Cortex of kidney (tissue), 1 donor: ENCODE data around the gene HNF1B.

ENCODE experiments used
- DNase-seq: peaks from one replicate; lab custom pipeline; 2025; lab: John Stamatoyannopoulos, UW

Gene HNF1B

DNA sequence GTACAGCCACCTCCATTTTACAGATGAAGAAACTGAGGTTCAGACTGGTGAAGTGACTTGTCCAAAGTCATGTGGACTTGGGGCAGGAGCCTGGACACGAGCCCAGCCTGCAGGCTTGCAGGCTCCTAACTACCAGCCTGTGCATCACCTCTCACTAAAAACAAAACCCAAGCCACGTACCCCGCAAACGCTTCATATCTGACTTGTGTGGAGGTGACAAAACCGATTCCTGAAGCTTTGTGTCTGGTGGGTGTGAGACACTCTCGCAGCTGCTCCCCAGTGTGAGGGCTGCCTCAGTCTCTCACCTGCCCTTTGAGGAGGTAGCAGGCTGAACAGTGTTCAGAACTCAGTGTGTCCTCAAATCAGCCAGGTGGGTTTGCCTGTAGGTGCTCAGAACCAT is 8.4 kb downstream of the HNF1B start:
- no peak for DNase-seq

DNA sequence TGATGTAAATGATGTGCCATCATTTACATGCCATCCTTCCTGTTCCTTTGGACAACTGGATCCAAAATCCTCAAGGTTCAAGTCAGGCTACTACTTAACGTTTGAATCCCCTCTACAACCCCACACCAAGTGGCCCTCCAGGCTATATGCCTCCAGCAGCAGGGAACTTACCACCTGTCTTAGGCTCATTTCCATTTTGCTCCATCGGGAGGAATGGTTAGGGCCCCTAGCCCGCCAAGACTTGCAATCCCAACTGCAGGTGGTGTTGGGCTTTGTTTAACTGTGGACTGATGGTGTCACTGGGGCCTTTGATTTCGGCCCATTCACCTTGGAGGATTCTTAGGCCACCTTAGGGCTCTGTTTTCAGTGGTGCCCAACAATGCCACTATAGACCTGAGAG is 9.7 kb downstream of the HNF1B start:
- no peak for DNase-seq

DNA sequence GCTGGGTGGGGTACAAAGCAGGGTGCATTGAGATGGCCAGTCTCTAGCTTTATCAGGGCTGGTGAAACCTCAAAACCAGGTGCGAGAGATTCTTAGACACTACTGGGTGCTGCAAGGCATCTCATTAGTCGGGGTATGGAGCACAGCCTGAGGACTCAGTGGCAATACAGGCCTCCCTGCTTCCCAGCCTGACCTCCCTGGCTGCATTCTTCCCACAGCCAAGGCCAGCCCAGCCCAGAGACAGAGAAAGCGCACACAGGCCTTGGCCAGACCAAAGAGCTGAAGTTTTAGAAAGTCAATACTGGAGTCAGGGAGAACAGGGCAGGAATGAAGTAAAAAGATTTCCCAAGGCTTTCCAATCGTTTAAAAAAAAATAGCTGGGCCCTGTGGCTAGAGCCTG is 12.5 kb downstream of the HNF1B start:
- DNase-seq, result no peak

DNA sequence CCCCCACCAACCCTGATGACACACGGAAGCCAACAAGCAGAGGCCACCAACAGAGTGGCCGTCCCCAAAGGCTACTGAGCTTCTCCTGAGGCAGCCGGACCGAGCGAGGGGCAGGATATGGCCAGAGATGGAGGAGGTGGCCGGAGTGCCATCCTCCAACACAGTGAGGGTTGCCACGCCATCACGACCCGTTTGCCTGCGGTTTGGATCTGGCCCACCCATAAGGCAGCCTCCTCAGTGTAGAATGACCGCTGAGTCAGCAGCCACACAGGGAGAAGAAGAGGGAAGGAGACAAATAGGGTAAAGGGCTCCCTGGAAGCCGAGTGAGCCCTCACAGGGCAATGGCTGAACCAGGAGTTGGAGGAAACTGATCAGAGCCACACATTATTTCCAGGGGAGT is 13.8 kb downstream of the HNF1B start:
- no peak for DNase-seq

DNA sequence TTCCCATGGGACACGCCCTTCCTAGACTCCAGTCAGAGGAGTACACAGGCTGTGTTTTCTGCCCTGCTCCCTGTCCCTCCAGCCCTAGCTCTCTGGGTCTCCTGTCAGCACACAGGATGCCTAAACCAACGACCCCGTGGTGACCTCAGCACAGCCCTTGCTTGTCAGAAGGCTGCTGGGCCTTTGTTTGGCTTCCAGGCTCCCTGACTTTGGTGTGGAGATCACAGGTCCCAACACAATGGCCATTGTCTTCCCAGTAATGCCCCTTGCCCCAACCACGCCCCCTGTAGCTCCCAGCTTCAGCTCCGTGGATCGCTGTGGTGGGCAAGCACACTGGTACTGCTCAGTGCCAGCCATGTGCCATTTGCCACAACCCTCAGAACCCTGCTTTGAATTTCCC is 15.0 kb downstream of the HNF1B start:
- DNase-seq, result no peak

DNA sequence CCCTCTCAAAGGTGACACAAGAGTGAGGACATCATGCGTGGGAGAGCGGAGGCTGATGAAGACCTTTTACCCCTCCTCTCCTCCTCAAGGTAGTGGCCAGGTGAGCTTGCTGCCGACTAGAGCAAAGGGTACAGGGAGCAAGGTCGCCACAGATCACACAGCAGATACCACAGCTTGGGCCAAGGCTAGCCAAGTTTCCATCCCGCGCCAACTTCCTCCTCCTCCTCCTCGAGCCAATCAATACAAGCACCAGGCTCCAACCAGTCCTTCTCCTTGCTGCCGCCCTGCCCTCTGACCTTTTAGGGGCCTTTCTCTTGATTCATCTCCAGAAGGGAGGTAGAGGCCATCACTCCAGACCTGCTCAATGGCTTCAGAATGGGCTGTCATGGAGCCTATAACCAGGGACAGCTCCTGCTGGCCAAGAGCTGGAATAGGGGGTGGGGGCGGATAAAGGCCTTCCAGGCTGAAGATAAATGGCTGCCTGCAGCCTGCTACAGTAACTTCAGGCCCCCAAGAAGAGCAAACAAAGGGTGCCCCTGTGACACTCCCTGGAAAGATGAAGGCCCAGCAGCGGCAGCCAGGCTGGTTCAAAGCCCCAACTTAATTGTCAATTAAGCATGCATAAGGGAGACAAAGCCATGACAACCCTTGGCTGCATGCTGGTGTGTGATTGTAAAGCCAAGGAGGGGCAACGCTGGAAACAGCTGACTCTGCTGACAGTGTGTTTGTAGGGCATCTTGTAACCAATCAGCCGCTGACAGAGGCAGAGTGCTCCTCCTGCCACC is 17.8 kb downstream of the HNF1B start:
- no peak for DNase-seq

DNA sequence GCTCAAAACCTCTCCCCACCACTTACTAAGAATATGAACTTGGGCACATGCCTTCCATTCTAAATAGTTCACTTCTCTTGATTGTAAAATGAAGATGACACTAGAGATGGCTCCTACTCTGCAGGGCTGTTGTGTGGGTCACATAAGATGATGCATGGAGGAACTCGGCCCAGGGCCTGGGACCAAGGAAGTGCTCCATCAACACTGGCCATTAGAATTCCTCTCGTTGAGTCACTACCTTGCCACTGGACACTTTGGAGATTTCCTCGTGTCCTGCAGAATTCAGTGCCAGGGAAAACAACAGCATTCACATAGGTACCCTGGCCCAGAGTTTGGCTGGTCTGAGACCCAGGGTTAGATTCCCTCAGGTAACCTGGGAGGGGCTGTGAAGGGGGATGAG is 18.6 kb downstream of the HNF1B start:
- DNase-seq, result no peak

DNA sequence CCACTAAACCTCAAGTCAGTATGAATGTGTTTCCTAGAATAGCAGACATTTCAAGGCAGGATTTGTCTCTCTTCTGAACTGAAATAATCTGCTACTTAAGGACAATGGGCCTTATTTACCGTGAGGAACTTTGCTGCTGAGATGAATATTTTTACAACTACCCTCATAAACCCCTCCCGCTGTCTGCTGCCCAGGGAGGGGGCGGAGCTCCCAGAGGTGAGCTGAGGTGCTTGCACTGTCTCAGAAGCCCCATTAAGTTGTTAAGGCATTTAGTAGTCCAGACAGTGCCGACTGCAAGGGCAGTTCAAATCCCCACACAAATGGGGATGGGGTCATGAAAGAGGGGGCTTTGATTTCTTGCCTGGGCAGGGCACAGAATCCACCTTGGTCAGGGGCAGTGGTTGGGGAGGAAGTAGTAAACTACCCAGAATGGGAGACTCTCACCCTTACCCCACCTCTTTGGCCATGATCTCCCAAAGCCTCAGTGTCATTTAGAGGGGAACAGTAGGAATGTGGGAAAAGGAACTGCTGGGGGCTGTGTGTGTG is 19.2 kb downstream of the HNF1B start:
- no peak for DNase-seq

DNA sequence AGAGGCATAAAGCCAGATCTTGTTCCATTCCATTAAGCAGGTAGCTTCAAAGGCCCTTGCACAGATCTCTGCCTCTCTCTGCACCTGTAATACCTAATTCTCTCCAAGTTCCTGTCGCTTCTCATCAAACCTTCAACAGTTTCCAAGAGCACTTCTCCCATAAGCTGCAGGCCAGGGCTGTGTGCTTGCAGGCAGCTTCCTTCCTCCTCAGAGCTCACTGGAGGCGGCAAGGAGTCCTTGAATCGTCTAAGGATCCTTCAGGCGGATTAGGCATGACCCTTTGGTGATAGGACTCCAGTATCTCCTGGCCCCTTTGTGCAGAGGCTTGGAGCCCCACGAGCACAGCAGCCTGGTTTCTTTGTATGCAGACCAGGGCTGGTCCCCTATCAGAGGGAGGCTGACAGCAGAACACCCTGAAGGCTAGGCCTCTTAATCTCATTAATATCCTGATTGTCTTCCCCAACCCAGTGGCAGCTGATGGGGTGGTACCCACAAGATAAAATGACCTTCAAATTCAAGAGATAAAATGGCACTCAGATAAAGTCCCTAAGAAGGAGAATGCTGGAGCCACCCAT is 19.8 kb downstream of the HNF1B start:
- no peak for DNase-seq

DNA sequence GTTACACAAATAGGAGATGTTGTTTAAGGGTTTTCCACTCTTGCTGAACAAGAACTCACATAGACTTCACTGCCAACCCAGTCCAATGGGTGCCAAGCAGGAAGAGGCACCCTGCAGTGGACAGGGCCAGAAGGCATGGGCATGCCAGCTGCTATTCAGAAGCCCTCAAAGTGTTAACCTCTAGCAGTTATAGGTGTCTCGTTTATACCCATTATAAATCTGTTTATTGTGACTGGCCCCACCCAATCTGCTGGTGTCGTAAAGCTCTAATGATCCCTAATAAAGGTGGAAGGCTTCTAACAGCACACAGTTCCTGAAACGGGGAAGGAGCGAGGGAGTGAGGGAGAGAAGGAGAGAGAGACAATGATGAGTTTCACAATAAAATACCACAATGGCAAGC is 23.9 kb downstream of the HNF1B start:
- DNase-seq, result no peak

DNA sequence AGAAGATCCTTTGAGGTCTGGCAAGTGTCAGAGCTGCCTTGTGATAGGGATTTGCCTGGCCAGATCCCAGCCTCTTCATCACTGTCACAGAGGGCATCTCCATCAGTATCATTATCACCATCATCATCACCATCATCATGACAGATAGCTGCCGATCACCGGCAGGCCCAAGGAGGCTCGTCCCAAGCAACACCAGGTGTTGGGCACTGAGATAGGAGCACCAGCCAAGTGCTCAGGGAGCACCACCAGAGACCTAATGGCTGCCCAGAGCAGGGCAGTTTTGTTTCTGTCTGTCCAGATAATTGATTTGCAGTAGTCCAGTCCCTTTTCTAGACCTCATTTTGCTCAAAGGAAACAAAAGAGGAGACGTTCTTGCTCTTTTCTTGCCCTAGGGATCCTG is 25.0 kb downstream of the HNF1B start:
- no peak for DNase-seq

DNA sequence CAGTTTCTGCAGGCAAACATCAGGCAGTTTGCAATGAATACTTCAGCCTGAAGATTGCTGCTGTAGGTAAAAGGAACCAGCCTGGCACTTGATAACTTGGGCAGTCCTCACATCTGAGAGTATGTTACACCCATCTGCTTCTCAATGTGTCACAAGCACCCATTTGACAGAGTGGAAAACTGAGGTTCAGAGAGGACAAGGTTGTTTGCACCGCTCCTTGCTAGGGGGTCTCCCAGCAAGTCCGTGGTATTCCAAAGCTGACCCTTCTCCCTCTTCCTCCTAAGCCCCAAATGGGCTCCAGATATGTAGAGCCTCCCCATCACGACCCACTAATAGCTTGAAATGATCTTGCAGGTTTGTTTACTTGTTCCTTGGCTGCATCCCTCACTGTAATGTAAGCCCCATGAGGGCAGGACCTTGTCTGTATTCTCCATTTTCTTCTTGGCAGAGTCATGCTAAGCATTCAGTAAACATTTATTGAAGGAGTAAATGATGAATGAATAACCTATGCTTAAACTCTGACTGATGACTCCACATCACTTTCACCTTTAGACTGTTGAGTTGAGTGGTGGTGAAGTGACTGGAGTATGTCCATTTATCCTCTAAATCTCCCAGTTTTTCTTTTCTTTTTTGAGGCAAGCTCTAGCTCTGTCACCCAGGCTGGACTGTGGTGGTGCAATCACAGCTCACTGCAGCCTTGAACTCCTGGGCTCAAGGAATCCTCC is 26.4 kb downstream of the HNF1B start:
- no peak for DNase-seq

DNA sequence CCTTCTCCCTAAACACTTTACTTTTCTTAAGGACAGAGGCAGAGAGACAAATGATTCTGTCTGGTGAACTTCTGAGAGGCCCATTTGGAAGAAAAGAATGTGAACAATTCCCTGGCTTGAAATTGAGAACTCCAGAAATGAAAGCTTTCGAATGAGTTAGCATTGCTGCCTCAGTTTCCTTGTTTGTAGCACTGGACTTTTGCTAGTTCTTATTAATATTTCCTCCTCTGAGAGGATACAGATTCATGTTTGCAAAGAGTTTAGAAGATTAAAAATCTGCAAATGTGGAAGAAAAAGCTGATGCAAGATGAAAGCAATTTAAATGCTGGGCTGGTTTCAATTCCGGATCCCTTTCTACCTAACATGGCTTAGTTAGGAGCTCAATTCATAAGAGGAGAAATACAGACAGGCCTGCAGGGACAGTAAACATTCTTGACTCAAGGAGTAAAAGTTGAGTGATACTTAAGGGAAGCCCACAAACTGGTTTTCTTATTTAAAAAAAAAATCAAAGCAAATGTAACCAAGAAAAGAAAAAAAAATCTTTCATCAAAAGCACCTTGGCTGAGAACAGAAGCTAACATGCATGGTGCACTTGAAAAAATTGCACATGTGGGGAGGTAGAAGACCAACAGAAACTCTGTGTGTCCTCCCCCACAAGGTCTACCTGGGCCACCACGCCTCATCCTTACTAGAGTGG is 27.1 kb downstream of the HNF1B start:
- no peak for DNase-seq

DNA sequence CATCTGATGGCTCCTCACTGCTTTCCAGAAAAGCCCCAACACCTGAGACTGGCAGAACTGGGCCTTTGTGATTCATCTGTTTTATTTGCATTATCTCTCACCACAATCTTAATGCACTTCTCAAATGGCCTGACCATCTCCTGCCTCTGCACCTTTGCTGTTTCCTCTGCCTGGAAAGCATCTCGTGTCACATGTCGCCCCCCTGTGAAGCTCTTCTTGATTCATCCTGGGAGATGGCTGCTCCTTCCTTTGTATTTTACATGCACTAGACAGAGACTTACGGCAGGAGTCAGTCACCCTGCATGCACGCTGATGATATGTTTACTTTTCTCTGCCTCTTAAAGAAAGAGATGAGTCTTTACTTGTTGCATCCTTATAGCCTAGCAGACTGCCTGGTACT is 30.0 kb downstream of the HNF1B start:
- no peak for DNase-seq

DNA sequence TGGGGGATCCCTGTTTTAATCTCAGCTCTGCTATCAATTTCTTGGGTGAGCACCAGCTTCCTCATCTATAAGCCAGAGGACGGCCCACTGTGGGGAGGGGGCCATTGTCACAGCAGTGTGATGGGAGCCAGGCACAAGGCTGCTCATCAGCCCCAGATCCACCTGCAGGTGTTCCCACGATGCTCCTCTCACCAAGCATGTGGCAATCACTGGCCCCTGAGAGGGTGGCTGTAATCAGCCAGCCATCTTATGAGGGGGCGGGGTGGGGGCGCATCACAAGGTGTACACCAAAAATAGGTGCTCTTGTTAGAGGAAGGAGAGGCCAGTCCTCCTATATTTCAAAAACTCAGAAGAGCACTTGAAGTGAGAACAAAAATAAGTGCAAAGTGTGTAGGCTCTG is 31.2 kb downstream of the HNF1B start:
- DNase-seq, result no peak

DNA sequence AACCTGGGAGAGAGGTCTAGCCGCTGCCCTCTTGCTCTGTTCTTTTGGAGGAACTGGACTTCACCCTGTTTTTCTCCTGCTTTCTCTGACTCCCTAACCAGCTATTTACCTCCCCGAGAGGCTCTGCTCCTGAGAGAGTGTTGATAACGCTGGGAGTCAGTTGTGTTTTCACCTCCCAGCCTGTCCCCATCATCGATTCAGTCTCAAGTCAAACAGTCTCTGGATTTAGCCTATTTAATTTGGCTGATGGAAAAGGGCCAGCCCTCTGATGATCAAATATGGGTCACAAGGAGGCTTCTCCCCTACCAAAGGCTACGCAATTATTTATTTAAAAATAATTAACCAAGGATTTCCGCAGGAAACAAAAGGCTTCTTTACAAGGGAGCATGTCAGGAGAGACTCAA is 31.8 kb downstream of the HNF1B start:
- no peak for DNase-seq

DNA sequence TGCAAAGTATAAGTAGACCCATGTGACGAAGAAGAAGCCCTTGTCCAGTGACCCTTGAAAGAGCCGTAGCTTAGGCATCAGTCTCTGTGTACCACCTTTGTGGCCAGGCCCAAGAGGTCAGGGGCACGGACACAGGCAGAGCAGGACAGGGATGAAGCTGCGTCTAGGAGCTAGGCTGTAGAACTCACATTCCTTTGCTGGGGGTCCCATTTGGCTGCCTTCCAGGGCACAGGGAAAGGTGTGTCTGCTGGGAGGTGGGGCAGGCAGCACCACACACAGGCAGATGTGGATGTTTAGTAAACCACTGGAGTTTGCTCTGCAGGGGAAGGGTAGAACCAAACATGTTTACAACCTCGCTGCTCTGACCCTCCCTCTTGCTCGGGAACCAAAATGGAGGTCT is 33.7 kb downstream of the HNF1B start:
- DNase-seq, result no peak

DNA sequence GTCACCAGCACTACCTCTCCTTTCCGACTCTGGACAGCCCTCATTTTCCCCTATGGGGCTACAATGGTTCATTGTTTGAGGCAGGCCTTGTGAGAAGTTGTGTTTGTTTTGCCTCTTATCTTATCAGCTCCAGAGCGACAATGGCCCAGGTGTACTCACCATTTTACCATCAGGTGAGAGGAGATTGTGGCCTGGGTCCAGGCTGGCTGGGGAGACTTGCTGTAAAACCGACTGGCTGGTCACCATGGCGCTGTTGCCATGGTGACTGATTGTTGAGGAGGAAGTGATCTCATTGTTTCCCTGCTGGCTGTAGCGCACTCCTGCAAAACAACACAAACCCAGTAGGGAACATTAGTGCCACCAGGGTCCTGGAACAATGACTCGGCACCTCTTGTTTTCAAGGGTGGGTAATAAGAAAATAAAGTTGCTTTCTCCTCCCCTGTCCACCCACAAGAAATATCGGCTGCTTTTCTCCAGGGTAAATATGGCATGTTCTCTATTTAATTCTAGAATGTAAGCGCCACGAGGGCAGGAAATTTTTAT is 34.4 kb downstream of the HNF1B start:
- no peak for DNase-seq

DNA sequence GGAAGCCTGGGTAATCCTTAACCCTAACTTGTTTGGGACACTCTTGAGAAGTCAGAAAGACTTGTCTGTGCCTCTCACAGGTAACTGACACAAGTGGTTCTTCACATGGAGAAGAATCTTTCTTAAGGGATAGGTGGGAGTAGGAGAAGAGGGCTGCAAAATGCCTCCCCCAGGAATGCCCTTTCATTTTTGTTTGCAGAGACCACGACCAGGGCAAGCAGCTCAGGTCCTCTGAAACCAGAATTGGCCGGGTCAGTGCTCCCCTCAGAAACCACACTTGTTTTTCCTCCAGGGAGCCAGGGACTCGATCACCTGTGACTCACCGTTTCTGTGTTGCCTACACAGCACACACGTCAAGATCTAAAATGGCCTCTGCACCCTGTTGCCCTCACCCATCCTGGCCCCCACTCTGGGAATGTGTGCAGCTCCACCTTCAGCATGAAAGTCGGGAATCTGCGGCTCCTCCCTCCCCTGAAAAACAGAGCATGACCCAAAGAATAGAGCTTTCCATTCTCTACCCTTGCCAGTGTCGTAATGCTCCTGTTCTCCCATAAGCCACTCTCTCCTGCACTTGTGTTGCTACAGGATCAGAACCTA is 36.1 kb downstream of the HNF1B start:
- no peak for DNase-seq

DNA sequence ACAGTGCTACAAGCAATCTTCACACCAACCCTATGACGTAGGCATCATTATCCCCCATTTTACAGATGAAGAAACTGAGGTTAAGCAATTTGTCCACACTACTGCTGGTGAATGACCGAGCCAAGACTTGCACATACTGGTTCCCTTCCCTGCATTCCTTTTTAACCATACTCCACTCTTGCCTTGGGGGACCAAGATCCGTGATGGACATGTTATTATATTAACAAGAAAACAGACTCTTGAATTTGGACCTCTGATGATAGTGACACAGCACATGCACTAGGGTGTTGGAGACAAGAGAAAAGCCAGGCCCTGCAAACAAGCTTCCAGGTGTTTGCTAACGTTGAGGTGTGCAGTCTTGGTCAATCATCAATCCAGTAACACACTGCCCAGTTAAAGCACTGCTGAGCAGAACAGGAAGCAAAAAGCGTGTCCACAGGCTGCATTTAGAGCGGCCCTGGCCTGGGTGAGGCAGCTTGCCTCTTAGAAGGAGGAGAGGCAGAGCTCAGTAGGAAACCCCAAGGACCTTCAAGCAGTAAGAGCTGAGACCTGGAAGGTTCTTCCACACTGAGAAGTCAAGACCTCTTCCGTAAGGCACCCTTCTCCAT is 36.7 kb downstream of the HNF1B start:
- no peak for DNase-seq

DNA sequence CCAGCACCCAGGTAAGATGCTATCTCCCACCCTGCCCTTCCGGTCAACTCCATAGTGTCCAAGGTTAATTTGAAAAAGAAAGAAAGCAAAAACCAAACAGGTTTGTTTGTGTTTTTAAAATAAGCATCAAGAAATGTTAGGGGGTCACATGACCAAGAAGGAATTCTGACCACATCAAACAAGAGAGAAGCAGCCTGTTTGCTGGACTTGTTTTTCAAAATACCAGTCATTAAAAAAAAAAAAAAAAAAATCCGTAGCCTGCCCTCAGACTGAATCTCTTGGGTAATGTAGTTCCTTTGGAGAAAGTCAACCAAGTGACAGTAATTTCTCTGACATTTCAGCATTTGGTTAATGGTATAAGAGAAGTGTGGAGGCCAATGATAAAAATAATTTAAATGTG is 38.4 kb downstream of the HNF1B start:
- DNase-seq, result no peak
